ENCODE results near the gene OR2S2.

- no peak for TF ChIP-seq EP300 (IDR thresholded peaks at IDR 0.05)
- no peak for TF ChIP-seq POLR2AphosphoS5 (IDR thresholded peaks at IDR 0.05)
- TF ChIP-seq CTCF (IDR thresholded peaks at IDR 0.05) = no peak
These were observed 47.9 kb upstream of the OR2S2 start for GRCh38 chr9:36005891-36006290.
